ENCODE results near the gene GMPS. TPM values are rescaled to one million over a fixed set of nuclear protein-coding genes. Genes with fewer than 3 reads are reported as not detected.

The GMPS gene
- total RNA-seq, 1 experiment from 2014 or later, result 119 TPM

GRCh38 chr3:155991212-155991611 lies 120.8 kb downstream of the GMPS start:
- BruUV-seq (replicated peaks), result no TSS peak
- Histone ChIP-seq H3K9me2 (ENCODE audit: insufficient read depth) (no peaks in the 10 kb centered on the region), H3K79me2 (ENCODE audit: insufficient read depth, low read length) (no peaks in the 10 kb centered on the region), H3K9ac (ENCODE audit: low read length) (no peak overlapping the region), H3K4me3 (replicated peaks in 1 of 2; ENCODE audit: low read depth in 1 of 2, low read length in 2 of 2) (no peak overlapping the region), H3K27ac (ENCODE audit: low read depth, low read length) (no peak overlapping the region), H3K27me3 (ENCODE audit: insufficient read depth, low read length) (no peaks in the 10 kb centered on the region), H3K9me3 (ENCODE audit: control insufficient read depth in 1 of 2, insufficient read depth in 1 of 2, low read depth in 1 of 2, low read length in 2 of 2) (no peaks in the 10 kb centered on the region), H4K20me1 (ENCODE audit: insufficient read depth) (no peaks in the 10 kb centered on the region), H3K4me2 (ENCODE audit: low read length) (no peak overlapping the region), H3K4me1 (ENCODE audit: control insufficient read depth in 1 of 2, insufficient read depth in 2 of 2, low read length in 2 of 2) (peaks cover 0 to 5% of the 10 kb centered on the region in 2 experiments; a peak in 1 of 4 replicates), H3K36me3 (ENCODE audit: control insufficient read depth in 1 of 2, insufficient read depth in 2 of 2, low read length in 2 of 2) (no peaks in the 10 kb centered on the region), H2AFZ (ENCODE audit: low read depth, low read length, poor library complexity, severe bottlenecking) (no peak overlapping the region)
- no peak for ATAC-seq
- ChIA-PET RAD21 (ENCODE audit: low non-redundant PET in 1 of 2, low total read pairs in 2 of 2, uncharacterized antibody in 2 of 2, unreplicated experiment in 2 of 2) (no interaction called here), CTCF (no interaction called here), POLR2A (no interaction called here)
- TF ChIP-seq ZBTB33 (IDR thresholded peaks at IDR 0.05; ENCODE audit: extremely low read depth, insufficient replicate concordance, low read length) (no peak), SRF (IDR thresholded peaks at IDR 0.05; ENCODE audit: low read depth) (no peak), POLR2AphosphoS5 (IDR thresholded peaks at IDR 0.05; ENCODE audit: low read depth, low read length) (no peak), CBX3 (IDR thresholded peaks at IDR 0.05; ENCODE audit: low read depth) (no peak), TCF7L2 (IDR thresholded peaks at IDR 0.05; ENCODE audit: borderline replicate concordance, extremely low read depth, insufficient read depth, insufficient read length) (no peak), CTCF (IDR thresholded peaks at IDR 0.05 in 2 of 3, conservative IDR thresholded peaks at IDR 0.05 in 1 of 3; ENCODE audit: borderline replicate concordance in 1 of 3, insufficient read depth in 1 of 3, low read depth in 2 of 3, low read length in 2 of 3) (no peak)
- DNase-seq (ENCODE audit: low read depth, low spot score), result no peak
- intact Hi-C loops (cut with micrococcal nuclease), result loop anchor here (10.0 kb wide), 1 partner anchor 524 kb away; no protein-coding TSS in a partner anchor
